AG09309 (cell line): ENCODE measurements around the gene HRC.

Experiments
- DNase-seq: peaks from one replicate; pipeline ENCODE4 v3.0.0-alpha.2; 2010; ENCODE audit warnings: low read depth
- H3K4me3 ChIP-seq: 2 replicates; pipeline ENCODE4 v1.5.1; 2011; ENCODE audit warnings: mild to moderate bottlenecking, low read depth, low read length, moderate library complexity; ENCODE audit not compliant: control insufficient read depth
- TF ChIP-seq, protein P1 (sequence below): IDR thresholded peaks from 2 replicates; pipeline ENCODE4 v1.5.1; 2011; ENCODE audit warnings: mild to moderate bottlenecking, low read depth, low read length, inconsistent platforms; ENCODE audit not compliant: insufficient read depth, control insufficient read depth; ENCODE audit errors: missing control alignments

HRC gene, protein sequence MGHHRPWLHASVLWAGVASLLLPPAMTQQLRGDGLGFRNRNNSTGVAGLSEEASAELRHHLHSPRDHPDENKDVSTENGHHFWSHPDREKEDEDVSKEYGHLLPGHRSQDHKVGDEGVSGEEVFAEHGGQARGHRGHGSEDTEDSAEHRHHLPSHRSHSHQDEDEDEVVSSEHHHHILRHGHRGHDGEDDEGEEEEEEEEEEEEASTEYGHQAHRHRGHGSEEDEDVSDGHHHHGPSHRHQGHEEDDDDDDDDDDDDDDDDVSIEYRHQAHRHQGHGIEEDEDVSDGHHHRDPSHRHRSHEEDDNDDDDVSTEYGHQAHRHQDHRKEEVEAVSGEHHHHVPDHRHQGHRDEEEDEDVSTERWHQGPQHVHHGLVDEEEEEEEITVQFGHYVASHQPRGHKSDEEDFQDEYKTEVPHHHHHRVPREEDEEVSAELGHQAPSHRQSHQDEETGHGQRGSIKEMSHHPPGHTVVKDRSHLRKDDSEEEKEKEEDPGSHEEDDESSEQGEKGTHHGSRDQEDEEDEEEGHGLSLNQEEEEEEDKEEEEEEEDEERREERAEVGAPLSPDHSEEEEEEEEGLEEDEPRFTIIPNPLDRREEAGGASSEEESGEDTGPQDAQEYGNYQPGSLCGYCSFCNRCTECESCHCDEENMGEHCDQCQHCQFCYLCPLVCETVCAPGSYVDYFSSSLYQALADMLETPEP

DNA sequence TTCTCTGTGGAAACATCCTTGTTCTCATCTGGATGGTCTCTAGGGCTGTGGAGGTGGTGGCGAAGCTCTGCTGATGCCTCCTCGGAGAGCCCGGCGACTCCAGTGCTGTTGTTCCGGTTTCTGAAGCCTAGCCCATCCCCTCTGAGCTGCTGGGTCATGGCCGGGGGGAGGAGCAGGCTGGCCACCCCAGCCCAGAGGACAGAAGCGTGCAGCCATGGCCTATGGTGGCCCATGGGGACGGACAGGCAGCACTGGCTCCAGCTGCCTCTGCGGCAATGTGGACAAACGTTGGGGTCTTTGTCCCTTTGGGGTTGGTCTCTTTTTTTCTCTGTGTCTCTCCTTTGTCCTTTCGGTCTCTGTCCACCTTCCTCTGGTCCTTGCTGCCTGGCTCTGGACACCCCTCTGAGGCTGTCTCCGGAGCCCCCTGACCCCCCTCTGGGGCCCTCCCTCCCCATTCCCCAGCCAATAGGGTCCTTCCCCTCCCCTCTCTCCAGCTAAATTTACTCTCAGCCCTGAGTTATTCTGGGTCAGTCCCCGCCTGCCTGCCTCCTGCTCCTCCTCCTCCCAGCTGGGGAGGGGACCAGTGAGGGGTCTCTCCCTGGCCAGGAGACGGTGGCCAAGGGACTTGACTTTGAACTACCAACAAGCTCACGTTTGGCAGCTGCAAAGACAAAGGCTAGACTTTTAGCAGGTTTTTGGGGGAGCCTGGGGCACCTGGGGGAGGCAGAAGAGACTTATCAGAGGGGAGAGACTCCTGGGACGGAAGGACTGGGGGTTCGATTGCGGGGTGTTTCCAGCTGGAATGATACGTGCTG is at the start of gene HRC:
HRC (minus strand) TSS at position 392 of the 815 bp plus-strand sequence; CDS start at position 233, 159 bp downstream.
- no peak within 1 kb of the TSS for H3K4me3 ChIP-seq
- no peak for DNase-seq
- TF ChIP-seq, protein P1, sequence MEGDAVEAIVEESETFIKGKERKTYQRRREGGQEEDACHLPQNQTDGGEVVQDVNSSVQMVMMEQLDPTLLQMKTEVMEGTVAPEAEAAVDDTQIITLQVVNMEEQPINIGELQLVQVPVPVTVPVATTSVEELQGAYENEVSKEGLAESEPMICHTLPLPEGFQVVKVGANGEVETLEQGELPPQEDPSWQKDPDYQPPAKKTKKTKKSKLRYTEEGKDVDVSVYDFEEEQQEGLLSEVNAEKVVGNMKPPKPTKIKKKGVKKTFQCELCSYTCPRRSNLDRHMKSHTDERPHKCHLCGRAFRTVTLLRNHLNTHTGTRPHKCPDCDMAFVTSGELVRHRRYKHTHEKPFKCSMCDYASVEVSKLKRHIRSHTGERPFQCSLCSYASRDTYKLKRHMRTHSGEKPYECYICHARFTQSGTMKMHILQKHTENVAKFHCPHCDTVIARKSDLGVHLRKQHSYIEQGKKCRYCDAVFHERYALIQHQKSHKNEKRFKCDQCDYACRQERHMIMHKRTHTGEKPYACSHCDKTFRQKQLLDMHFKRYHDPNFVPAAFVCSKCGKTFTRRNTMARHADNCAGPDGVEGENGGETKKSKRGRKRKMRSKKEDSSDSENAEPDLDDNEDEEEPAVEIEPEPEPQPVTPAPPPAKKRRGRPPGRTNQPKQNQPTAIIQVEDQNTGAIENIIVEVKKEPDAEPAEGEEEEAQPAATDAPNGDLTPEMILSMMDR = no peak

DNA sequence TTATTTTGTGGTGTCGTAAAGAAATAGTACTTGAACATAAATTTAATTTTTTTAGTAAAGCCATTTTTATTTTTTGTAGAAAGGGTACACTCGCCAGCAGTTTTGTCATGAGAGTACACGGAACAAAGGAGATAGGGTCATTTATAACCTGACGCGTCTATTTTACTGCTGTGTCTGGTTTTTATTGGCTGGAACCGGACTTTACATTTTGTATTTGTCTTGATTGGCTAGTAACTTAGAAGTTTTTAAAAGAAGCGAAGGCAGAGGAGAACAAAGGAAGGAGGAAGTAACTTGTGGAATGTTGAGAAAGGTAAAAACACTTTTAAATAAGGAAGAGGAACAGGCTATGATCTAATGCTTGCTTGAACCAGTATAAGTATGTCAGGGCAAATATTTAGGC is 45.8 kb upstream of the HRC start:
- no peak for DNase-seq
- TF ChIP-seq, protein P1 = no peak
- no peak overlapping the region for H3K4me3 ChIP-seq

DNA sequence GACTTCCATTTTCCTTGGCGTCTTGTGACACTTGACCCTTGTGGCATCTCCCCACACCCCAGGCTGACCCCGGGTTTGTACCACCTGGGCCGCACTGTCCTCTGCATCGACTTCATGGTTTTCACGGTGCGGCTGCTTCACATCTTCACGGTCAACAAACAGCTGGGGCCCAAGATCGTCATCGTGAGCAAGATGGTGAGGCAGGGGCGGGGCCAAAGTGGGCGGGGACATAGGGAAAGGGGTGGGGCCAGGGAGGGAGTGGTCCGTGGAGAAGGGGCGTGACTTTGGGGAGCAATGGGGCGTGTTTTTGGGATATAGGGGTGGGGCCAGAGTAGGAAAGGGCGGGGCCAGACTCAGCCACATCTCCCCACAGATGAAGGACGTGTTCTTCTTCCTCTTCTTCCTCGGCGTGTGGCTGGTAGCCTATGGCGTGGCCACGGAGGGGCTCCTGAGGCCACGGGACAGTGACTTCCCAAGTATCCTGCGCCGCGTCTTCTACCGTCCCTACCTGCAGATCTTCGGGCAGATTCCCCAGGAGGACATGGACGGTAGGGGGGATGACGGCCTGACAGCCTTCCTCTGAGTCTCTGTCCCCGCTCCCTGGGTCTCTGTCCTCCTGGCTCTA is 45.2 kb upstream of the HRC start:
- no peak for DNase-seq
- no peak overlapping the region for H3K4me3 ChIP-seq
- TF ChIP-seq, protein P1 = no peak

DNA sequence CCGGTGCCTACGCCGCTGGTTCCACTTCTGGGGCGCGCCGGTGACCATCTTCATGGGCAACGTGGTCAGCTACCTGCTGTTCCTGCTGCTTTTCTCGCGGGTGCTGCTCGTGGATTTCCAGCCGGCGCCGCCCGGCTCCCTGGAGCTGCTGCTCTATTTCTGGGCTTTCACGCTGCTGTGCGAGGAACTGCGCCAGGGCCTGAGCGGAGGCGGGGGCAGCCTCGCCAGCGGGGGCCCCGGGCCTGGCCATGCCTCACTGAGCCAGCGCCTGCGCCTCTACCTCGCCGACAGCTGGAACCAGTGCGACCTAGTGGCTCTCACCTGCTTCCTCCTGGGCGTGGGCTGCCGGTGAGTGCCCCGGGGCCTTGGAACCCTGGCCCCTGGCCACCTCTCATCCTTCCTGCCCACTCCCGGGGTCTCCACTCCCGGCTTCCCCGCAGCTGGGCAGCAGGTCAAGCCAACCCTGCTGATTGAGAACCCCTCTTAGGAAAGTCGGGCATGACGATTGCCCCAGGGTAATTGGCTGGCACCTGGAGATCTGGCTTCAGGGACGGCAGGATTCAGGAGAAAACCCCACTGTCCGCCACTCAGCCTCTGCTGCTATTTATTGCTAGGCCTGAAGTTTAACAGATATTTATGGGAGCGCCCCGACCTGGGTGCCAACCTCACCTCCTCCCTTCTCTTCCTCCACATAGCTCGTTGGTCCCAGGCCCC is 41.5 kb upstream of the HRC start:
- no peak overlapping the region for H3K4me3 ChIP-seq
- no peak for DNase-seq
- TF ChIP-seq, protein P1 = no peak

DNA sequence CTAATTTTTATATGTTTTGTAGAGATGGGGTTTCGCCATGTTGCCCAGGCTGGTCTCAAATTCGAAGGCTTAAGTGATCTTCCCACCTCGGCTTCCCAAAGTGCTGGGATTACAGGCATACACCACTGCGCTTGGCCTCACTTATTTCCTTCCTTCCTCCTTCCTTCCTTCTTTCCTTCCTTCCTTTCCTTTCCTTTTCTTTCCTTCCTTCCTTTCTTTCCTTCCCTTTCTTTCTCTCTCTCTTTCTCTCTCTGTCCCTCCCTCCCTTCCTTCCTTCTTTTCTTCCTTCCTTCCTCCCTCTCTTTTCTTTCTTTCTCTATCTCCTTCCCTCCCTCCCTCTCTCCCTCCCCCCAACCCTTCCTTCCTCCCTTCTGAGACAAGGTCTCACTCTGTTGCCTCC is 39.2 kb upstream of the HRC start:
- no peak overlapping the region for H3K4me3 ChIP-seq
- no peak for DNase-seq
- TF ChIP-seq, protein P1 = no peak
